ENCODE measurements around the gene CMKLR1.
A peak's percentile ranks its signal among the peaks of the same experiment; 100 is the strongest.

CMKLR1 gene

GRCh38 chr12:108317308-108318234, 21.5 kb downstream of the CMKLR1 start:
- DNase-seq (ENCODE audit: low read depth in 2 of 2), result no peak

- DNase-seq (ENCODE audit: low read depth in 2 of 2), result no peak
Measured at GRCh38 chr12:108316176-108317086, 22.7 kb downstream of the CMKLR1 start.

GRCh38 chr12:108315486-108316105, 23.5 kb downstream of the CMKLR1 start:
- DNase-seq (ENCODE audit: low read depth in 2 of 2), result no peak

GRCh38 chr12:108313606-108314351, 25.3 kb downstream of the CMKLR1 start:
- DNase-seq (ENCODE audit: low read depth in 2 of 2), result no peak

- DNase-seq (ENCODE audit: low read depth in 2 of 2), result no peak
Measured at GRCh38 chr12:108313241-108313605, 25.9 kb downstream of the CMKLR1 start.

- no peak for DNase-seq (ENCODE audit: low read depth in 2 of 2)
Measured at GRCh38 chr12:108312693-108313189, 26.4 kb downstream of the CMKLR1 start.

- DNase-seq (ENCODE audit: low read depth in 2 of 2), result no peak
Measured at GRCh38 chr12:108312073-108312659, 26.9 kb downstream of the CMKLR1 start.

- no peak for DNase-seq (ENCODE audit: low read depth in 2 of 2)
Measured at GRCh38 chr12:108311605-108312004, 27.5 kb downstream of the CMKLR1 start.

GRCh38 chr12:108310489-108310888, 28.6 kb downstream of the CMKLR1 start:
- DNase-seq (ENCODE audit: low read depth in 2 of 2), result no peak

GRCh38 chr12:108309674-108310312, 29.3 kb downstream of the CMKLR1 start:
- DNase-seq (ENCODE audit: low read depth in 2 of 2), result no peak

GRCh38 chr12:108308395-108309085, 30.6 kb downstream of the CMKLR1 start:
- DNase-seq (ENCODE audit: low read depth in 2 of 2), result no peak

GRCh38 chr12:108307006-108307405, 32.1 kb downstream of the CMKLR1 start:
- no peak for DNase-seq (ENCODE audit: low read depth in 2 of 2)

- DNase-seq (ENCODE audit: low read depth in 2 of 2), result no peak
Measured at GRCh38 chr12:108306506-108306905, 32.6 kb downstream of the CMKLR1 start.

GRCh38 chr12:108305991-108306501, 33.1 kb downstream of the CMKLR1 start:
- no peak for DNase-seq (ENCODE audit: low read depth in 2 of 2)

- DNase-seq (ENCODE audit: low read depth in 2 of 2), result peak; percentile 8 to 21
Measured at GRCh38 chr12:108305520-108305919, 33.6 kb downstream of the CMKLR1 start.

- DNase-seq (ENCODE audit: low read depth in 2 of 2), result no peak
Measured at GRCh38 chr12:108304633-108305032, 34.5 kb downstream of the CMKLR1 start.

- DNase-seq (ENCODE audit: low read depth in 2 of 2), result no peak
Measured at GRCh38 chr12:108303703-108304102, 35.4 kb downstream of the CMKLR1 start.

GRCh38 chr12:108302403-108303311, 36.5 kb downstream of the CMKLR1 start:
- DNase-seq (ENCODE audit: low read depth in 2 of 2), result no peak
